SK-N-MC (cell line): ENCODE data around the gene KAT6B.

Experiments used
- EZH2 ChIP-seq: fragments of 200-600 bp; sonication (generic); IDR thresholded peaks from one replicate; pipeline ENCODE4 v1.6.1; 2017; ENCODE audit warnings: antibody characterized with exemption
- FOXP2 ChIP-seq: optimal IDR thresholded peaks from 2 replicates; pipeline ENCODE3; 2011; ENCODE audit warnings: mild to moderate bottlenecking, moderate library complexity; ENCODE audit not compliant: insufficient read depth; ENCODE audit errors: extremely low read length, control extremely low read depth
- POLR2AphosphoS5 ChIP-seq: IDR thresholded peaks from 2 replicates; pipeline ENCODE4 v1.6.1; 2012; ENCODE audit warnings: mild to moderate bottlenecking, low read depth, low read length, borderline replicate concordance

DNA sequence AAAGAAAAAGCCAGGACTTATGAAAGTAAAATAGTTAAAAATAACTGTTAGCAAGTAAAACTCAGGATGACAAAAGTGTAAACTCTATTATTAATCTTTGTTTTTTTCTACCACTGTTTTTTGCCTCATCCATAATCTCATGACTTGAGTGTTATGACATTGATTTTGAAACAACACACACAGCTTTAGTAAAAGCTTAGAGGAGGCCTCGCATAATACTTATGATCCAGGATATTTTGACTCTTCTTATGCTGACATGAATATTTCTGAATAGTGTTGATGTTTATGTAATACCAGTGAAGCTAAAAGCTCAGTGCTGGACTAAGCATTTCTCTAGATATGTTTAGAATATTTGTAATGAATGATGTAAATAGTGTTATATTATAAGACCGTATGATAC lies 10.5 kb downstream of the KAT6B start:
- TF ChIP-seq EZH2: no peak
- TF ChIP-seq POLR2AphosphoS5: no peak
- no peak for TF ChIP-seq FOXP2
